Loucy (cell line): ENCODE data around the gene RPL22.

ENCODE experiments used
- CTCF ChIP-seq: fragments of 200-600 bp; sonication (generic); conservative IDR thresholded peaks from 2 replicates; pipeline ENCODE4 v1.5.1; 2014; ENCODE audit warnings: mild to moderate bottlenecking, antibody characterized with exemption, low read length
- EZH2phosphoT487 ChIP-seq: fragments of 200-600 bp; IDR thresholded peaks from 2 replicates; pipeline ENCODE4 v1.6.1; 2018; ENCODE audit warnings: antibody characterized with exemption, mild to moderate bottlenecking, moderate library complexity, borderline replicate concordance

DNA sequence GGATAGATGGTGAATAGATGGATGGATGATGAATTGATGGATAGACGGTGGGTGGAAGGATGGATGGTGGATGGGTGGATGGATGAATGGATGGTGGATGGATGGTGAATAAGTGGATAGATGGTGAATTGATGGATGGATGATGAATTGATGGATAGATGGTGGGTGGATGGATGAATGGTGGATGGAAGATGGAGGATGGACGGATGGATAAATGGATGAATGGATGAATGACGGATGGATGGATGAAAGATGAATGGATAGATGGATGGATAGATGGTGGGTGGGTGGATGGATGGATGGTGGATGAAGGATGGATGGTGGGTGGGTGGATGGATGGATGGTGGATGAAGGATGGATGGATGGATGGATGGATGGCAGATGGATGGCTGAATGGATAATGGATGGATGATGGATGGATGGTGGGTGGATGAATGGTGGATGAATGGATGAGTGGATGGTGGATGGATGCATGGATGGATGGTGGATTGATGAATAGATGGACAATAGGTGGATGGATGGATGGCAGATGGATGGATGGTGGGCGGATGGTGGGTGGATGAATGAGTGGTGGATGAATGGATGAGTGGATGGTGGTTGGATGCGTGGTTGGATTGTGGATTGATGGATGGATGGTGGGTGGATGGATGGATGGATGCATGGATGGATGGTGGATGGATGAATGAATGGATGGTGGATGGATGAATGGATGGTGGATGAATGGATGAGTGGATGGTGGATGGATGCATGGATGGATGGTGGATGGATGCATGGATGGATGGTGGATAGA, 24.6 kb downstream of the RPL22 start:
- no peak for TF ChIP-seq CTCF
- TF ChIP-seq EZH2phosphoT487, result no peak
